Measurements from ENCODE around the gene FHL5.

DNA sequence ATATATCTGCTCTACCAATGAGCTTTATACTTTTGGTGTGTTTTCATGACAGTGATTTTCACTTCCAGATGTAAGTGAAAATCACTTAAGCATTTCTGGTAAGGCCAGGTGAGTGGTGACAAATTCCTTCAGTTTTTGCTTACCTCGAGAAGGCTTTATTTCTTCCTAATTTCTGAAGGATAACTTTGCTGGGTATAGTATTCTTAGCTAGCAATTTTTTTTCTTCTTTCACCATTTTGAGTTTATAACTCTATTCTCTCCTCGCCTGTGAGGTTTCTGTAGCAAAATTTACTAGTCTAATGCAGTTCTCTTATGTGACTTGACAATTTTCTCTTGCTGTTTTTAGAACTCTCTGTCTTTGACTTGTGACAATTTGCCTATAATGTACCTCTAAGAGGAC is 7.1 kb downstream of the FHL5 start:
- TF ChIP-seq, protein P1, sequence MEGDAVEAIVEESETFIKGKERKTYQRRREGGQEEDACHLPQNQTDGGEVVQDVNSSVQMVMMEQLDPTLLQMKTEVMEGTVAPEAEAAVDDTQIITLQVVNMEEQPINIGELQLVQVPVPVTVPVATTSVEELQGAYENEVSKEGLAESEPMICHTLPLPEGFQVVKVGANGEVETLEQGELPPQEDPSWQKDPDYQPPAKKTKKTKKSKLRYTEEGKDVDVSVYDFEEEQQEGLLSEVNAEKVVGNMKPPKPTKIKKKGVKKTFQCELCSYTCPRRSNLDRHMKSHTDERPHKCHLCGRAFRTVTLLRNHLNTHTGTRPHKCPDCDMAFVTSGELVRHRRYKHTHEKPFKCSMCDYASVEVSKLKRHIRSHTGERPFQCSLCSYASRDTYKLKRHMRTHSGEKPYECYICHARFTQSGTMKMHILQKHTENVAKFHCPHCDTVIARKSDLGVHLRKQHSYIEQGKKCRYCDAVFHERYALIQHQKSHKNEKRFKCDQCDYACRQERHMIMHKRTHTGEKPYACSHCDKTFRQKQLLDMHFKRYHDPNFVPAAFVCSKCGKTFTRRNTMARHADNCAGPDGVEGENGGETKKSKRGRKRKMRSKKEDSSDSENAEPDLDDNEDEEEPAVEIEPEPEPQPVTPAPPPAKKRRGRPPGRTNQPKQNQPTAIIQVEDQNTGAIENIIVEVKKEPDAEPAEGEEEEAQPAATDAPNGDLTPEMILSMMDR (IDR thresholded peaks at IDR 0.05), result no peak
- TF ChIP-seq POLR2A (IDR thresholded peaks at IDR 0.05), result no peak
